Karpas-422 (cell line): Measurements from ENCODE around the gene VEPH1. TPM values are rescaled to one million over a fixed set of nuclear protein-coding genes. Genes with fewer than 3 reads are reported as not detected.
A peak's percentile ranks its signal among the peaks of the same experiment; 100 is the strongest.

Source experiments
- DNase-seq: peaks from one replicate; pipeline ENCODE4 v3.0.0-alpha.2; 2015
- H2AFZ ChIP-seq: fragments of 200-600 bp; sonication (generic); 2 replicates; pipeline ENCODE4 v1.6.1; 2014; ENCODE audit warnings: antibody characterized with exemption, low read length, mixed read lengths
- H3K27ac ChIP-seq: fragments of 200-600 bp; sonication (generic); 2 replicates; pipeline ENCODE4 v1.5.1; 2014; ENCODE audit warnings: mild to moderate bottlenecking, low read length, moderate library complexity
- H3K27me3 ChIP-seq: fragments of 200-600 bp; sonication (generic); 2 replicates; pipeline ENCODE4 v1.6.1; 2014; ENCODE audit warnings: low read length, mixed read lengths
- H3K36me3 ChIP-seq: fragments of 200-600 bp; sonication (generic); 2 replicates; pipeline ENCODE4 v1.6.1; 2014; ENCODE audit warnings: low read length, mixed read lengths; ENCODE audit not compliant: insufficient read depth
- H3K4me1 ChIP-seq: fragments of 200-600 bp; sonication (generic); 2 replicates; pipeline ENCODE4 v1.6.1; 2014; ENCODE audit warnings: mild to moderate bottlenecking, low read length, mixed read lengths
- H3K4me2 ChIP-seq: fragments of 200-600 bp; sonication (generic); 2 replicates; pipeline ENCODE4 v1.6.1; 2014; ENCODE audit warnings: low read length, low read depth, mild to moderate bottlenecking; ENCODE audit not compliant: poor library complexity, severe bottlenecking
- H3K4me3 ChIP-seq: fragments of 200-600 bp; sonication (generic); 2 replicates; pipeline ENCODE4 v1.5.1; 2014; ENCODE audit warnings: mild to moderate bottlenecking, antibody characterized with exemption, low read length, mixed read lengths
- H3K79me2 ChIP-seq: fragments of 200-600 bp; sonication (generic); 2 replicates; pipeline ENCODE4 v1.6.1; 2014; ENCODE audit warnings: mild to moderate bottlenecking, low read length, mixed read lengths
- H3K9ac ChIP-seq: fragments of 200-600 bp; sonication (generic); 2 replicates; pipeline ENCODE4 v1.6.0; 2014; ENCODE audit warnings: low read length
- H3K9me2 ChIP-seq: fragments of 200-600 bp; sonication (generic), shearing (Covaris generic); replicated peaks from 2 replicates; pipeline ENCODE4 v1.6.0; 2014; ENCODE audit warnings: mild to moderate bottlenecking, low read length, moderate library complexity; ENCODE audit not compliant: insufficient read depth
- H3K9me3 ChIP-seq: fragments of 300-700, 200-600 bp; sonication (generic); 2 replicates; pipeline ENCODE4 v1.6.1; 2014; ENCODE audit warnings: low read length, mixed read lengths
- H4K20me1 ChIP-seq: fragments of 200-600 bp; sonication (generic); 2 replicates; pipeline ENCODE4 v1.6.1; 2014; ENCODE audit warnings: mild to moderate bottlenecking, antibody characterized with exemption, low read length, low read depth; ENCODE audit not compliant: insufficient read depth
- total RNA-seq: library from RNA; depleted of rRNA; stranded (reverse); fragments of >200 nt; shearing (Covaris generic); gene quantifications from 2 replicates; pipeline ENCODE4 v1.2.3, GENCODE V29; 2014; ENCODE audit warnings: low replicate concordance

Gene VEPH1
- total RNA-seq, 1 experiment from 2014 or later = not detected

DNA sequence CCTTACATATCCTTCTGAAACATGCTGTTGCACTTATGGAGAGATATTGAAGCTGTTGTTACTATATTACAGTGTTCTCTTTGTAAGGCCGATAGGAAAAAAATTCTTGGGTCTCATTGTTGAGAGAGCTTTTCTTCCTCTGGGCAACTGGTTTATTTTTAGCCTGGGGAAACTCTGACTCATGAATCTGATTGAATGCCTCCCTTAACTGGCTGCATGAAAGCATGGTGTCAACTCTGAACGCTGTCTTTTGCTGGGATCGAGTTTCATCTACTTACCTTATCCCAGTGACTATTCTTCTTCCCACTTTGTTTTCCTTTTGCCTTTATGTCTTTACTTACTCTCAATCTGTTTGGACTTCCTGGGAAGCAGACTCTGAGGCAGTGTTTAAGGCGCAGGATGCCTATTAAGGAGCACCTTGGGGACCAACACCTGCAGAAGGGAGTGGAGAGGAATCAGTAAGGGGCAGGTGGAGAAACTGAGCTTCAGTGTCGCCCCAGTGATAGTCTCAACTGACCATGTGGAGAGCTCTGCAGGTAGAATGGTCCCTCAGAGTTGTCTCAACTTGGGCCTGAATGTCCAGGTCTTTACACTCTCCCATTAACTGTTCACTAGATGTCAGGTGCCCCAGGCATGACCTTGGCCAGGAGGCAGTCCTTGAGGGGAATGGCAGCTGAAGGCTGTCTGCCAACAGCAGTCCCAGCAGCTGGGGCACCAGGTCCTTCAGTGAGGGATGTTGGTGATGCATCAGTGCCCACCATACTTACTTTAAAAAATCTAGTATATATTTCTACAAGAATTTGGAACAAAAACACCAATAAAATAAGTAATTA lies 254.4 kb downstream of the VEPH1 start:
- H3K27me3 ChIP-seq = no peaks in the 10 kb centered on the region
- no peak overlapping the region for H3K4me3 ChIP-seq
- no peak overlapping the region for H3K27ac ChIP-seq
- no peak overlapping the region for H3K9ac ChIP-seq
- no peaks in the 10 kb centered on the region for H3K79me2 ChIP-seq
- no peak for DNase-seq
- H3K9me2 ChIP-seq = no peaks in the 10 kb centered on the region
- no peaks in the 10 kb centered on the region for H4K20me1 ChIP-seq
- H3K4me1 ChIP-seq = no peaks in the 10 kb centered on the region
- no peaks in the 10 kb centered on the region for H3K36me3 ChIP-seq
- H3K9me3 ChIP-seq = no peaks in the 10 kb centered on the region
- H3K4me2 ChIP-seq = no peak overlapping the region
- H2AFZ ChIP-seq = no peak overlapping the region

DNA sequence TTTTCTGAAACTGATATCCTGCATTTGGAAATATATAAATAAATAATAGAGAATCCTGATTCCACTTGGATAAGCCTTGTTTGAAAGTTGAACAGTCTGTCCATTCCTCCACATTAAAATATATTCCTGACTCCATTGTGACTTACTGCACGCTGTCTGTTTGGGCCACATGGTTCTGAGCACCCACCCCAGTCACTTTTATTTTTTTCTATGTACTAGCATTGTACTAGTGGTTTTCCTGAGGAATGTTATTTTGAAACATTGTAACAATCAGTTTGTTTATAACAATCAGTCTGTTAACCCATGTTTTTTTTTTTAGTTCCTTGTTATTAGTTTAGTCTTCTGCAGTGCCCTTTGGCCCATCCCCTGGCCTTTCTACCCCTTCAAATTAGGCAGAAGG lies 255.8 kb downstream of the VEPH1 start:
- Histone ChIP-seq H2AFZ (no peak overlapping the region), H3K4me3 (no peak overlapping the region), H4K20me1 (no peaks in the 10 kb centered on the region), H3K27ac (no peak overlapping the region), H3K27me3 (no peaks in the 10 kb centered on the region), H3K4me1 (no peaks in the 10 kb centered on the region), H3K79me2 (no peaks in the 10 kb centered on the region), H3K9ac (no peak overlapping the region), H3K9me3 (no peaks in the 10 kb centered on the region), H3K4me2 (no peak overlapping the region), H3K36me3 (no peaks in the 10 kb centered on the region), H3K9me2 (no peaks in the 10 kb centered on the region)
- DNase-seq = no peak

- no peak overlapping the region for H3K27ac ChIP-seq
- H3K4me1 ChIP-seq = peaks cover 3% of the 10 kb centered on the region
- DNase-seq = no peak
- no peaks in the 10 kb centered on the region for H3K36me3 ChIP-seq
- no peaks in the 10 kb centered on the region for H4K20me1 ChIP-seq
- H3K27me3 ChIP-seq = no peaks in the 10 kb centered on the region
- H3K9ac ChIP-seq = no peak overlapping the region
- no peak overlapping the region for H3K4me3 ChIP-seq
- H2AFZ ChIP-seq = no peak overlapping the region
- H3K9me2 ChIP-seq = no peaks in the 10 kb centered on the region
- H3K9me3 ChIP-seq = no peaks in the 10 kb centered on the region
- H3K79me2 ChIP-seq = no peaks in the 10 kb centered on the region
- H3K4me2 ChIP-seq = no peak overlapping the region
Observed at GRCh38 chr3:157242836-157243235, 260.4 kb downstream of the VEPH1 start.

DNA sequence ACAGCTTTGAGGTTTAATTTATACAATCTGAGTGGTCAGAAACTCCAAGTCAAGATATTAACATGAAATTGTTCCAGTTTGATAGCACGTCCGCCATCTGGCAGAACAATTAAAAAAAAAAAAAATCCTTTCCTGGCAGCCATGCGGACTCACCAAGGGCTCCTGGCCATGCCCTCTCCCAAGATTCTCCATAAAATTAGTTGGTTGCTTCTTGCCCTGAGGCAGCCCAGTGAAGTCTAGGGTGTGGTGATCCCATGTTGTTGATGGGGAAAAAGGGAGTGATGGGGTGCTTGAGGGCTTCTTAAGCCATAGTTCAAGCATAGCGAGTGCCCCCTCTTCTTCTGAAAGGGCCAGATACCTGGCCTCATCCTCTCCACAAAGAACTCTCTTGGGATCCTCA lies 261.6 kb downstream of the VEPH1 start:
- no peak overlapping the region for H3K27ac ChIP-seq
- H3K4me2 ChIP-seq = no peak overlapping the region
- no peaks in the 10 kb centered on the region for H3K9me2 ChIP-seq
- H3K27me3 ChIP-seq = no peaks in the 10 kb centered on the region
- DNase-seq = no peak
- no peak overlapping the region for H3K9ac ChIP-seq
- H3K36me3 ChIP-seq = no peaks in the 10 kb centered on the region
- no peaks in the 10 kb centered on the region for H3K9me3 ChIP-seq
- no peaks in the 10 kb centered on the region for H4K20me1 ChIP-seq
- no peaks in the 10 kb centered on the region for H3K79me2 ChIP-seq
- H3K4me3 ChIP-seq = no peak overlapping the region
- H3K4me1 ChIP-seq = peaks cover 3% of the 10 kb centered on the region
- no peak overlapping the region for H2AFZ ChIP-seq

DNA sequence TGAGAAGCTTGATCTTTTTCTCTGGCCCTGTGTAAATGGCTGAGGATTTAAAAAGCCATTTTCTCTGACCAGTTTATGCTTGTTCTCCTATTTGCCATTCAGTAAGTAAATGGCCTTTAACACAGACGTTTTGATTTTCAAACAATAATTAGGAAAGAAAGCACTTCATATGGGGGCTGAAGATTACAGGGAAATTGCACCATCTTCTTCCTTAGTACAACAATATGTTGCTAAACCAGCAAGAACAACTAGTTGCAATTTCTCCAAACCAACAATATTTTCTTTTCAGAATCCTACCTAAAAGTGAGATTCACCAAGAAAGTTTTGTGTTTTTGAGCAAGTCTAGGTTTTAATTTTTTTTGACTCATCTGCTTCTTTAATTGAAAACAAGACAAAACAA lies 262.8 kb downstream of the VEPH1 start:
- H3K9me2 ChIP-seq = no peaks in the 10 kb centered on the region
- no peaks in the 10 kb centered on the region for H3K36me3 ChIP-seq
- H4K20me1 ChIP-seq = no peaks in the 10 kb centered on the region
- H3K4me1 ChIP-seq = peaks cover 3% of the 10 kb centered on the region
- no peak overlapping the region for H3K9ac ChIP-seq
- no peak overlapping the region for H3K27ac ChIP-seq
- no peak for DNase-seq
- no peaks in the 10 kb centered on the region for H3K9me3 ChIP-seq
- no peak overlapping the region for H3K4me3 ChIP-seq
- H3K27me3 ChIP-seq = no peaks in the 10 kb centered on the region
- no peak overlapping the region for H3K4me2 ChIP-seq
- H2AFZ ChIP-seq = no peak overlapping the region
- no peaks in the 10 kb centered on the region for H3K79me2 ChIP-seq

- Histone ChIP-seq H3K4me2 (no peak overlapping the region), H3K27ac (no peak overlapping the region), H3K9me3 (no peaks in the 10 kb centered on the region), H3K79me2 (no peaks in the 10 kb centered on the region), H3K36me3 (no peaks in the 10 kb centered on the region), H3K9me2 (no peaks in the 10 kb centered on the region), H4K20me1 (no peaks in the 10 kb centered on the region), H3K9ac (no peak overlapping the region), H2AFZ (no peak overlapping the region), H3K4me1 (peaks cover 3% of the 10 kb centered on the region), H3K4me3 (no peak overlapping the region), H3K27me3 (no peaks in the 10 kb centered on the region)
- DNase-seq = peak; percentile 88
Observed at GRCh38 chr3:157239082-157239704, 264.0 kb downstream of the VEPH1 start.

DNA sequence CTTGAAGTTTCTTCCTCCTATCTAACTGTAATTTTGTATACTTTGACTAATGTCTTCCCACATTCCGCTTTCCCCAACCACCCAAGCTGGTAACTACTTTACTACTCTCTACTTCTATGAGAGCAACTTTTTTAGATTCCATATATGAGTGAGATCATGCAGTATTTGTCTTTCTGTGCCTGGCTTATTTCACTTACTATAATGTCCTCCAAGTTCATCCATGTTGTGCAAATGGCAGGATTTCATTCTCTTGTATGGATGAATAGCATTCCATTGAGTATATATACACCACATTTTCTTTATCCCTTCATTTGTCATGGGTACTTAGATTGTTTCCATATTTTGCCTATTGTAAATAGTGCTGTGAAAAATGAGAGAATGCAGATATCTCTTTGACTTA lies 264.8 kb downstream of the VEPH1 start:
- no peak for DNase-seq

DNA sequence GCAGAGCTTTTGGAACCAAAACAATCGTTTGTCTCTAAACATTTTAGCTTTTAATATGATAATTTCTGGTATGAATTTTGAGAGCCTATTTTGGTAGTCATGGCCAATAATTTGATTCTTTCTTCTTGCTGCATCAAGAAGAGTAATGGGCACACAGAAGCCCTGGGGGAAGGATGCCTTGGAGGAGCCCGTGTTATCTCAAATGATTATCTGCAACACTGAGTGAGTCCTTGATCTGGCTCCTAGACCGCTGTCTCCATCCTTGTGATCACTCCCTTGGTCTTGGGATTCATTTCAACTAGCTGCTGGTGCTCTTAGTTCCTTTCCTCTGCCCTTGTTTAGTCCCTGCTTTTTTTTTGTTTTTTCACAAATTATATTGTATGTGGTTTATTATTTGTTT lies 265.3 kb downstream of the VEPH1 start:
- DNase-seq = no peak
- H3K4me2 ChIP-seq = no peak overlapping the region
- H3K9ac ChIP-seq = no peak overlapping the region
- no peaks in the 10 kb centered on the region for H3K79me2 ChIP-seq
- H3K9me3 ChIP-seq = no peaks in the 10 kb centered on the region
- no peaks in the 10 kb centered on the region for H4K20me1 ChIP-seq
- H3K36me3 ChIP-seq = no peaks in the 10 kb centered on the region
- peaks cover 3% of the 10 kb centered on the region for H3K4me1 ChIP-seq
- H2AFZ ChIP-seq = no peak overlapping the region
- no peak overlapping the region for H3K27ac ChIP-seq
- H3K27me3 ChIP-seq = no peaks in the 10 kb centered on the region
- no peak overlapping the region for H3K4me3 ChIP-seq
- H3K9me2 ChIP-seq = no peaks in the 10 kb centered on the region

More for the DNA sequence above, 264.8 kb downstream of the VEPH1 start:
- peaks cover 3% of the 10 kb centered on the region for H3K4me1 ChIP-seq
- no peaks in the 10 kb centered on the region for H3K9me3 ChIP-seq
- no peak overlapping the region for H2AFZ ChIP-seq
- H3K9ac ChIP-seq = no peak overlapping the region
- no peak overlapping the region for H3K4me2 ChIP-seq
- H3K27ac ChIP-seq = no peak overlapping the region
- no peaks in the 10 kb centered on the region for H3K9me2 ChIP-seq
- H3K36me3 ChIP-seq = no peaks in the 10 kb centered on the region
- no peaks in the 10 kb centered on the region for H3K79me2 ChIP-seq
- no peak overlapping the region for H3K4me3 ChIP-seq
- H3K27me3 ChIP-seq = no peaks in the 10 kb centered on the region
- no peaks in the 10 kb centered on the region for H4K20me1 ChIP-seq
